ENCODE measurements around the gene GJC3.

GRCh38 chr7:99927536-99927935, 1.9 kb downstream of the GJC3 start:
- TF ChIP-seq CTCF (IDR thresholded peaks at IDR 0.05) (no peak), POLR2A (IDR thresholded peaks at IDR 0.05) (no peak)
